Osteoblast (primary cell): ENCODE results near the gene SCGB1D2. TPM values are rescaled to one million over a fixed set of nuclear protein-coding genes. Genes with fewer than 3 reads are reported as not detected.
A peak's percentile ranks its signal among the peaks of the same experiment; 100 is the strongest.

Source experiments
- DNase-seq: peaks from one replicate; pipeline ENCODE4 v3.0.0; 2011; ENCODE audit warnings: low spot score, mixed read lengths; ENCODE audit not compliant: insufficient read length; ENCODE audit errors: missing footprints
- H2AFZ ChIP-seq: 2 replicates; pipeline ENCODE4 v1.6.0; 2011; ENCODE audit warnings: mild to moderate bottlenecking, low read length
- H3K27ac ChIP-seq: 2 replicates; pipeline ENCODE4 v1.5.1; 2011; ENCODE audit warnings: mild to moderate bottlenecking, low read depth, low read length, moderate library complexity
- H3K27me3 ChIP-seq: 2 replicates; pipeline ENCODE4 v1.6.0; 2012; ENCODE audit warnings: mild to moderate bottlenecking, control low read depth, inconsistent platforms, low read length, moderate library complexity; ENCODE audit not compliant: insufficient read depth
- H3K36me3 ChIP-seq: 2 replicates; pipeline ENCODE4 v1.5.1; 2011; ENCODE audit warnings: mild to moderate bottlenecking, low read length, control low read depth, moderate library complexity; ENCODE audit not compliant: insufficient read depth
- H3K4me1 ChIP-seq: 2 replicates; pipeline ENCODE4 v1.5.1; 2011; ENCODE audit warnings: mild to moderate bottlenecking, low read length, control low read depth, moderate library complexity; ENCODE audit not compliant: insufficient read depth
- H3K4me2 ChIP-seq: 2 replicates; pipeline ENCODE4 v1.6.0; 2011; ENCODE audit warnings: mild to moderate bottlenecking, low read length; ENCODE audit not compliant: insufficient read depth
- H3K4me3 ChIP-seq: fragments of 200-600 bp; sonication (generic); 3 replicates; pipeline ENCODE4 v1.5.1; 2012; ENCODE audit warnings: mild to moderate bottlenecking, low read length, inconsistent platforms; ENCODE audit not compliant: insufficient read depth
- H3K79me2 ChIP-seq: 2 replicates; pipeline ENCODE4 v1.6.0; 2012; ENCODE audit warnings: mild to moderate bottlenecking, low read length, control low read depth, inconsistent platforms; ENCODE audit not compliant: insufficient read depth
- H3K9me3 ChIP-seq: 2 replicates; pipeline ENCODE4 v1.5.1; 2011; ENCODE audit warnings: low read depth, low read length, control low read depth
- H4K20me1 ChIP-seq: 2 replicates; pipeline ENCODE4 v1.6.0; 2012; ENCODE audit warnings: mild to moderate bottlenecking, low read length, control low read depth; ENCODE audit not compliant: insufficient read depth
- total RNA-seq: library from RNA; depleted of rRNA; stranded (reverse); fragments of >200 nt; gene quantifications from 2 replicates; pipeline ENCODE4 v1.2.3, GENCODE V29; 2012
- TF ChIP-seq, protein P1 (sequence below): IDR thresholded peaks from 2 replicates; pipeline ENCODE4 v1.5.1; 2011; ENCODE audit warnings: mild to moderate bottlenecking, low read depth, low read length, moderate library complexity; ENCODE audit errors: extremely low read depth

SCGB1D2 gene
- total RNA-seq, 1 donor, result not detected

DNA sequence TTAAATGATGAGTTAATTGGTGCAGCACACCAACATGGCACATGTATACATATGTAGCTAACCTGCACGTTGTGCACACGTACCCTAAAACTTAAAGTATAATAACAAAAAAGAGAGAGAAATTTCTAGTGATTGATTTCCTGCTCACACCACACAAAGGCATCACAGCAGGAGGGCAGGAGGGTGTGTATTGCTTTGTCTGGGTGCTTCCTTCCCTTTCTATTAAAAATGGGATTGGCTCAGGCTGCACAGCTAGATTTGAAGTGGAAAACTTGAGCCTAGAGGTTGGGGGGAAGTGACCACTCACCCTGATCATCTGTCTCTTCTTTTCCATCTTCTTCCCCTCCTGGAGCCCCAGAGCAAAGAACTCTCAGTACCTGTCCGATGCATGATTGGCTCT lies 944 bp upstream of the SCGB1D2 start:
- TF ChIP-seq, protein P1, sequence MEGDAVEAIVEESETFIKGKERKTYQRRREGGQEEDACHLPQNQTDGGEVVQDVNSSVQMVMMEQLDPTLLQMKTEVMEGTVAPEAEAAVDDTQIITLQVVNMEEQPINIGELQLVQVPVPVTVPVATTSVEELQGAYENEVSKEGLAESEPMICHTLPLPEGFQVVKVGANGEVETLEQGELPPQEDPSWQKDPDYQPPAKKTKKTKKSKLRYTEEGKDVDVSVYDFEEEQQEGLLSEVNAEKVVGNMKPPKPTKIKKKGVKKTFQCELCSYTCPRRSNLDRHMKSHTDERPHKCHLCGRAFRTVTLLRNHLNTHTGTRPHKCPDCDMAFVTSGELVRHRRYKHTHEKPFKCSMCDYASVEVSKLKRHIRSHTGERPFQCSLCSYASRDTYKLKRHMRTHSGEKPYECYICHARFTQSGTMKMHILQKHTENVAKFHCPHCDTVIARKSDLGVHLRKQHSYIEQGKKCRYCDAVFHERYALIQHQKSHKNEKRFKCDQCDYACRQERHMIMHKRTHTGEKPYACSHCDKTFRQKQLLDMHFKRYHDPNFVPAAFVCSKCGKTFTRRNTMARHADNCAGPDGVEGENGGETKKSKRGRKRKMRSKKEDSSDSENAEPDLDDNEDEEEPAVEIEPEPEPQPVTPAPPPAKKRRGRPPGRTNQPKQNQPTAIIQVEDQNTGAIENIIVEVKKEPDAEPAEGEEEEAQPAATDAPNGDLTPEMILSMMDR, result no peak
- no peak overlapping the region for H3K4me3 ChIP-seq
- no peak overlapping the region for H2AFZ ChIP-seq
- no peaks in the 10 kb centered on the region for H3K4me1 ChIP-seq
- no peak overlapping the region for H3K4me2 ChIP-seq
- H3K79me2 ChIP-seq, result no peaks in the 10 kb centered on the region
- peaks cover 4% of the 10 kb centered on the region for H3K27me3 ChIP-seq
- DNase-seq, result no peak
- H4K20me1 ChIP-seq, result no peaks in the 10 kb centered on the region
- no peaks in the 10 kb centered on the region for H3K36me3 ChIP-seq
- no peak overlapping the region for H3K27ac ChIP-seq
- H3K9me3 ChIP-seq, result no peaks in the 10 kb centered on the region

DNA sequence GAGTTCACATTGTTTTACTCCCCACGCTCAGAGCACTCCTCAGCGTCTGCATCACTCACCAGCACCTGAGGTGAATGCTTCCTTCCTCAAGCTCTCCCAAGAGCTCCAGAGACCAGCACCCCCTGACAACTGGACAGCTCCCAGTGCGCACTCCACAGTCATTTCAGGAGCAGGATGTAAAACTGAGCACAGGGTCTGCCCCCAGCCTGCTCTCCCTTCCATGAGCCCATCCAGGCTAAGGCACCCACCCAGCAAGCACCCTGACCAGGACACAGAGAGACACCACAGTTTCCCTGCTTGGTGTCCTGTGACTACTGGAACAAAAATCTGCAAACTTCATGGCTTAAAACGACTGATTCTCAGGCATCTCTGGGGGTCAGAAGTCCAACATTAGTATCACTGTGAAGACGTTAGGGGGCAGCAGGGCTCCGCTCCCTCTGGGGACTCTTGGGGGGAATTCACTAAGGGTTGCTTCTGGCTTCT lies 3.3 kb downstream of the SCGB1D2 start:
- Histone ChIP-seq H3K36me3 (no peaks in the 10 kb centered on the region), H3K4me3 (no peak overlapping the region), H3K9me3 (no peaks in the 10 kb centered on the region), H3K4me2 (no peak overlapping the region), H4K20me1 (no peaks in the 10 kb centered on the region), H3K27ac (no peak overlapping the region), H2AFZ (no peak overlapping the region), H3K27me3 (no peaks in the 10 kb centered on the region), H3K4me1 (no peaks in the 10 kb centered on the region), H3K79me2 (no peaks in the 10 kb centered on the region)
- no peak for DNase-seq
- TF ChIP-seq, protein P1, result peak; percentile 40

DNA sequence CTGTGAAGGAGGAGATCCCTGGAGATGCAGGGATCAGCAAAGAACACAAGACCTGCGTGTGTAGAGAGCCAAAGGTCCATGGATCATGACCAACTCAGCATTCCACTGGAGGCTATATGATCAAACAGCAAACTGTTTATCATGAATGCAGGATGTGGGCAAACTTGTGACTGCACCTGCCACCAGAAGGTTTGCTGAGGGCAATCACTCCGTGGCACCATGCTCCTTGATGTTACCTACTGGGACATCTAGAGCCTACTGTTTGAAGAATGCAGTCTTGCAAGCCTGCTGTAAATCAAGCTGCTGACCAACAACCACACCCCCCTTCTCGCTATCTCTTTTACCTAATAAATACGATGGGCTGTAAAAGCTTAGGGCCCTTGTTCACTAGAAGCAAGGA lies 9.7 kb downstream of the SCGB1D2 start:
- Histone ChIP-seq H3K9me3 (peaks cover 9% of the 10 kb centered on the region), H3K27ac (no peak overlapping the region), H4K20me1 (no peaks in the 10 kb centered on the region), H3K4me3 (no peak overlapping the region), H3K79me2 (no peaks in the 10 kb centered on the region), H3K27me3 (no peaks in the 10 kb centered on the region), H3K4me2 (no peak overlapping the region), H2AFZ (no peak overlapping the region), H3K4me1 (no peaks in the 10 kb centered on the region), H3K36me3 (no peaks in the 10 kb centered on the region)
- DNase-seq, result no peak
- TF ChIP-seq, protein P1, result no peak

DNA sequence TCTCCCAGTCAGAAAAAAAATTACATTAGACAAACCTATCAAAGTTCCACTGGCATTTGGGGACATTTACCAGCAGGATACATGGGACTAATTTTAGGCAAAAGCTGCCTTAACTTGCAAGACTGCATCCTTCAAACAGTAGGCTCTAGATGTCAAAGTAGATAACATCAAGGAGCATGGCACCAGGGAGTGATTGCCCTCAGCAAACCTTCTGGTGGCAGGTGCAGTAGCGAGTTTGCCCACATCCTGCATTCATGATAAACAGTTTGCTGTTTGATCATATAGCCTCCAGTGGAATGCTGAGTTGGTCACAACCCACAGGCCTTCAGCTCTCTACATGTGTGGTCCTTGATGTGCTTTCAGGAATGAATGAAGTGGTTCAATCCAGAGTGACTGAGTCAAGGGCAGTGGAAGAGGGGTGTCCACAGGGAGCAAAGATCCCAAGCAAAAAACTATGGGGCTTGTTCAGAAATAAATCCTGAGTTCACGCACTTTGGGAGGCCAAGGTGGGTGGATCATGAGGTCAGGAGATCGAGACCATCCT lies 12.0 kb downstream of the SCGB1D2 start:
- Histone ChIP-seq H3K27ac (no peak overlapping the region), H3K27me3 (peaks cover 3% of the 10 kb centered on the region), H4K20me1 (no peaks in the 10 kb centered on the region), H3K79me2 (no peaks in the 10 kb centered on the region), H2AFZ (no peak overlapping the region), H3K36me3 (no peaks in the 10 kb centered on the region), H3K4me2 (no peak overlapping the region), H3K9me3 (peaks cover 9% of the 10 kb centered on the region), H3K4me3 (no peak overlapping the region), H3K4me1 (no peaks in the 10 kb centered on the region)
- TF ChIP-seq, protein P1, result no peak
- no peak for DNase-seq
